Large intestine (tissue), 3 donors: ENCODE data around the gene MGLL. TPM values are rescaled to one million over a fixed set of nuclear protein-coding genes. Genes with fewer than 3 reads are reported as not detected.
"Not testable (repeated sequence)": the region's sequence is repeated elsewhere in the genome, so short reads cannot be mapped to it uniquely, and the experiment has no call there.

Experiments
- DNase-seq, 2 donors: peaks; one replicate each; pipeline versions ENCODE4 v3.0.0 to v3.0.0-alpha.2; 2013
- H3K27ac ChIP-seq: one replicate; pipeline ENCODE4 v1.5.1; 2013; ENCODE audit warnings: low read length
- H3K27me3 ChIP-seq: 2 replicates; pipeline ENCODE4 v1.6.1; 2013; ENCODE audit warnings: low read length; ENCODE audit not compliant: control insufficient read depth, insufficient read depth
- H3K36me3 ChIP-seq: 2 replicates; pipeline ENCODE4 v1.6.1; 2013; ENCODE audit warnings: low read length; ENCODE audit not compliant: control insufficient read depth, insufficient read depth
- H3K4me1 ChIP-seq: one replicate; pipeline ENCODE4 v1.6.1; 2013; ENCODE audit warnings: low read length; ENCODE audit not compliant: control insufficient read depth, insufficient read depth
- H3K4me3 ChIP-seq: one replicate; pipeline ENCODE4 v1.5.1; 2013; ENCODE audit warnings: low read length
- H3K9me3 ChIP-seq: one replicate; pipeline ENCODE4 v1.6.1; 2013; ENCODE audit warnings: mild to moderate bottlenecking, low read depth, low read length, moderate library complexity; ENCODE audit not compliant: control insufficient read depth
- WGBS: methylation state at CpG from one replicate; pipeline ENCODE4 v1.1.5; 2013; ENCODE audit warnings: low lambda C conversion rate; ENCODE audit not compliant: insufficient coverage; 5-methylcytosine and 5-hydroxymethylcytosine counted together
- polyA plus RNA-seq: library from polyadenylated mRNA; unstranded; fragments of 120-200 nt; gene quantifications from one replicate; pipeline ENCODE4 v1.2.1, GENCODE V29; 2013

Gene MGLL
- polyA plus RNA-seq, 1 donor: 22.8 TPM

DNA sequence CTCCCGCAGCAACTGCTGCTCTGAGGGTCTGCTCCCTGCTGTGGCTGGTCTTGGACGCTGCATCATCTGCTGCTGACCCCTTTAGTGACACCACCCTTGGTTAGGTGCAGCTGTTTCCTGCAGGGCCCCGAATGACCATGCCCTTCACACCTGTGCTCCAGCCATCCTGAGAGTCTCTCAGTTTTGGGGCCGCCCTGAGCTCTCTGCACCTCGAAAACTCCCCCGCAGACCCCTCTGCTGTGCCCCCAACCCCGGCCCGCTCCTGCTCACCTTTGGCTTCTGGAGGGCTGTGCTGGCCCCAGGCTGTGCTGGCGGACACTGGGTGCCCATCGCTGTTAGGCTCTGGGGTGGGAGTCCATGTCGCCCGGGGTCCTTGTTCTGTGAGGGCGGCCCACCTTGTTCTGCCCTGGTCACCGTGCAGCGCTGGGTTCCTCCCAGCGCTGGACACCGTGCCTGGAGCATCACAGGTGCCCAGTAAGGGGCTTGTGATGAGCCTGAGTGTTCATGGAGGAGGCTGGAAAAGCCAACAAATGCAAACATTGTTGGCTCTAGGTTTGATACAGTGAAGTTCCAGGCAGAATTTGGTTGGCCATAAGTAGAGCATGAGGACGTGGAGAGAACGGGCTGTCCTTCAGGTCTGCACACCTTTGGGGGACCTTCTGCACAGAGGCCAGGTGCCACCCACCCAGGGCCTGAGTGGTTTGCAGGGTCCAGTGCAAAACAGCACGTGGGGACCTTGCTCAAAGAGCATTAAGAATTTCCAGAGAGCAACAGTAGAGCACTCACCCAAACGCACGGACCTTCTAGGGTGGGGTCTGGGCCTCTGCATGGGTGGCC lies 137.2 kb downstream of the MGLL start:
- H3K9me3 ChIP-seq: no peaks in the 10 kb centered on the region
- DNase-seq: no peak
- no peaks in the 10 kb centered on the region for H3K4me1 ChIP-seq
- WGBS: no CpG with 5 or more reads among the region's 22 CpGs
- no peaks in the 10 kb centered on the region for H3K27me3 ChIP-seq
- H3K4me3 ChIP-seq: no peak overlapping the region
- H3K36me3 ChIP-seq: peaks cover under 1% of the 10 kb centered on the region
- no peak overlapping the region for H3K27ac ChIP-seq

DNA sequence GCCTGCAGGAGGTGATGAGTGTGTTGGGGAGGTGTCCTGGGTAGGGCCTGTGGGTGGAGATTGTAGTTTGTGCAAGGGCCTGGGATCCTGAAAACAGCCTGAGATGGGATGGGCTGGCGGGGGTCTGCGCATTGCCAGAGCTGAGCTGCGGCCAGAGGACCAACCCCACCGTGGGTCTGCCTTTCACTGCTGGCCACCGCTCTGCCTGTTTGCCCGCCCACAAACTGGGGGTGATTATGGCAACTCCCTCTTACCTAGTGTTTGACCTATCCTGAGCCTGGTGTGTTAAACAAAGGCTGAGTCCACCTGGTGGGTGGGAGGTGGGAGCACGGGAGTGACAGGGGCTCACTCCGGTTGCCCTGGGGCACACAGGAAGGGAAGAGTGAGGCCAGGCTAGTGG lies 139.8 kb downstream of the MGLL start:
- Histone ChIP-seq H3K4me1 (no peaks in the 10 kb centered on the region), H3K9me3 (no peaks in the 10 kb centered on the region), H3K4me3 (no peak overlapping the region), H3K27me3 (no peaks in the 10 kb centered on the region), H3K36me3 (peaks cover 5% of the 10 kb centered on the region), H3K27ac (no peak overlapping the region)
- no CpG with 5 or more reads among the region's 8 CpGs for WGBS
- DNase-seq: no peak

DNA sequence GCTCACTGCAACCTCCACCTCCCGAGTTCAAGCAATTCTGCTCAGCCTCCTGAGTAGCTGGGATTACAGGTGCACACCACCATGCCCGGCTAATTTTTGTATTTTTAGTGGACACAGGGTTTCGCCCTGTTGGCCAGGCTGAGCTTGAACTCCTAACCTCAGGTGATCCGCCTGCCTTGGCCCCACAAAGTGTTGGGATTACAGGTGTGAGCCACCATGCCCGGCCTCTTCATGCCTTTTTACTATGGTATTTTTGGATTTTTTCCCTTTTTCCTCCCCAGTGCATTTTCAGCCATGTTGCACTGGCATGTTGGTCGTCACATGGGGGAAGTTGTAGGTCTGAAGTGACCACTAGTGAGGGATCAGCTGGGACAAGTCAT lies 140.2 kb downstream of the MGLL start:
- not testable (repeated sequence) for H3K4me1 ChIP-seq, H3K4me3 ChIP-seq, DNase-seq, H3K9me3 ChIP-seq, H3K27ac ChIP-seq, H3K36me3 ChIP-seq, H3K27me3 ChIP-seq
- no CpG with 5 or more reads among the region's 6 CpGs for WGBS

DNA sequence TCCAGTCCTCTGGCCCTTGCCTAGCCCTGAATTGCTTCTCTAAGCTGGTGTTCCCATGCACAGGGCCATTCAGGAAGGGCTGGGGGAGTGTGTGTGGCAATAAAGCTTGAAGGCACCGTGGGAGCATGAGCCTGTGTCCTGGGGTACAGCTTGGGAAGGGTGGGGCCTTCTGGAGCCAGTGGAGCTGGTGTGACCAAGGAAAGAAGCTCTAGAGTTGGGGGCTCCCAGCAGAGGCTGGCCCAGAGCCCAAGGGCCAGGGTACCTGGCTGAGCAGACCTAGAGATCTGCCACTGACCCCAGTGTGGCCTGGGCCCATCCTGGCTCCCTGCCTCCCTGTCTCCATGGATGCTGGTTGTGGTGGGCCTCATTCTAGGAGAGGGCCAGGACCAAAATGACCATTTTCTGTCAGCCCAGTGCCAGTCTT lies 141.5 kb downstream of the MGLL start:
- H3K27ac ChIP-seq: no peak overlapping the region
- WGBS: no CpG with 5 or more reads among the region's 1 CpG

DNA sequence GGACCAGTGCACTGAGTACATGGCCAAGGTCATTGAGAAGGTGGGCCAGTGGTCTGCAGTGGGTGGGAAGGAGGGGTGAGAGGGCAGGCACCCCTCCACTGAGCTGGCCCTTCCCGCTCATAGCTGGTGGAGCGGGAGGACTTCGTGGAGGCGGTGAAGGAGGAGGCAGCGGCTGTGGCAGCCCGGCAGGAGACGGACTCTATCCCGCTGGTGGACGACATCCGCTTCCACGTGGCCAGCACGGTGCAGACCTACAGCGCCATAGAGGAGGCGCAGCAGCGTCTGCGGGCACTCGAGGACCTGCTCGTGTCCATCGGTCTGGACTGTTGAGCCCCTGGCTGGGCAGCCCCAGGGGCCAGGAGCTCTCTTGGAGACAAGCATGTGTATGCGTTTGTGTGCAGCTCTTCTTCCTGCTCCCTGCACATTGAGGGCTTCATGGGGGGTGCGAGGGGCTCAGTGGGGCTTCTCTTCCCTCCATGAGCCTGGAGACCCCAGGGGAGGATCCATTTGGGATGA lies 142.1 kb downstream of the MGLL start:
- H3K4me3 ChIP-seq: no peak overlapping the region
- no peaks in the 10 kb centered on the region for H3K9me3 ChIP-seq
- peaks cover 3% of the 10 kb centered on the region for H3K4me1 ChIP-seq
- H3K36me3 ChIP-seq: peaks cover 11% of the 10 kb centered on the region
- no CpG with 5 or more reads among the region's 21 CpGs for WGBS
- no peak for DNase-seq
- H3K27ac ChIP-seq: no peak overlapping the region
- no peaks in the 10 kb centered on the region for H3K27me3 ChIP-seq

More for the DNA sequence above, 141.5 kb downstream of the MGLL start:
- H3K4me3 ChIP-seq: no peak overlapping the region
- no peaks in the 10 kb centered on the region for H3K27me3 ChIP-seq
- peaks cover 11% of the 10 kb centered on the region for H3K36me3 ChIP-seq
- H3K4me1 ChIP-seq: peaks cover 3% of the 10 kb centered on the region
- no peaks in the 10 kb centered on the region for H3K9me3 ChIP-seq
- DNase-seq: no peak

DNA sequence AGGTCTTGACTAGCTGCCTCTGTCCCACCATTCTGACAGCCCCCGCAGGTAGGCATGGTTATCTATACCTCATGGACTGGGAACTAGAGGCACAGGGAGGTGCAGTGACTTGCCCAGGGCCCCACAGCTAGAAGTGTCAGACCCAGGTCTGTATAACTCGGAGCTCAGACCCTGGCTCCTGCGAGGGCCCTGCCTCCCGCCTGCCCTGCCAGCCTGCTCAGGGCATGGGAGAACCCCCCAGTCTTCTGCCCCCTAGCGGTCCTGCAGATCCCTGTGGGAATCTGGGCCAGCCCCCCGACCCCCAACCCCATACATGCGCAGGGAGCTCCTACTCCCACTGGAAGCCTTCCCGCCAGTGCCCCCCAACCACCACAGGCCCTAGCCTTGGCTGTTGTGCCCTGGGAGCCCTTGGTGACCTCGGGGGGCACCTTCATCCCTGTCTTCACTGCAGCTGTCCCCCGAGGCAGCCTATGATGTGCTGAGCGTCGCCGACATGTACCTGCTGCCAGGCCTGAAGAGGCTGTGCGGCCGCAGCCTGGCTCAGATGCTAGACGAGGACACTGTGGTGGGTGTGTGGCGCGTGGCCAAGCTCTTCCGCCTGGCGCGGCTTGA lies 142.7 kb downstream of the MGLL start:
- no peak overlapping the region for H3K27ac ChIP-seq
- no peak for DNase-seq
- H3K36me3 ChIP-seq: peaks cover 11% of the 10 kb centered on the region
- WGBS: no CpG with 5 or more reads among the region's 21 CpGs
- H3K4me1 ChIP-seq: peaks cover 3% of the 10 kb centered on the region
- H3K9me3 ChIP-seq: no peaks in the 10 kb centered on the region
- no peaks in the 10 kb centered on the region for H3K27me3 ChIP-seq
- no peak overlapping the region for H3K4me3 ChIP-seq

DNA sequence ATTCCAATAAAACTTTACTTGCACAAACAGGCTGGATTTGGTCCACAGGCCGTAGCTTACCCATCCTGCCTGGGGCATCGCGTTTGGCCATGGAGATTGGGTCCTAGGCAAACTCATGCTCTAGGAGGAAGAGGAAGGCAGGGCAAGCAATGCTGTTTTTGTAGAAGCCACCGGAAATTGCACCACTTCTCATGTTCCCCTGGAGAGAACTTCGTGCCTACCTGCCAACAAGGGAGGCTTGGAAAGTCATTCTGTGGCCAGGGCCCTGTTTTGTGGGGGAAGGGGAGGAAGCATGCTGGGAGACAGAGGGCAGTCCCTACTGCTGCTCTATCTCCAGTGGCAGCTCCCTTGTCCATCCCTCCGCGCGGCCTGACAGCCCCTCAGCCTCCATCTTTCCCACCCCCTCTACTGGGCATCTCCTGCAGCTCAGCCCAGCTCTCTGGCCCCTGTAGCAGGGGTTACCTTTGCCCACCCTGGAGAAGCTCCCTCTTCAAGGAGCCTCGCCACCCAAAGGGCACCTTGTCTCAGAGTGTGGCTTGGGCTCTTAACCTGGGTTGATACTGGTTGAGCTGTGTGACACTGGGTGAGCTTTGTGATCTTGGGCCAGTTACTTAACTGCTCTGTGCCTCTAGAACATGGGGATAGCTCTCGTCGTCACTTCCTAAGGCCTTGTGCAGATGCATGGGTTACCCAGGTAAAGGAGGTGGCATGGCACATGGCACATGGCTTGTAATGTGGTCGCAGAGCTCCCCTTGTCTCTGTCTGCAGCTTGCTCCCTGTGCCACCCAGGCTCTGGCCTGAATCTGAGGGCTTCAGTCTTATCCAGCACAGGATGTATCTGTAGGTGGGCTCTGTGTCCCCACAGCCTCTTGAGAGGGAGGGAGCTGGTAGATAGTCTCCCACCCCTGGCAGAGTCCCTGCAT lies 143.4 kb downstream of the MGLL start:
- Histone ChIP-seq H3K4me3 (no peak overlapping the region), H3K36me3 (peaks cover 11% of the 10 kb centered on the region), H3K4me1 (peaks cover 7% of the 10 kb centered on the region), H3K9me3 (no peaks in the 10 kb centered on the region), H3K27me3 (no peaks in the 10 kb centered on the region), H3K27ac (no peak overlapping the region)
- WGBS: no CpG with 5 or more reads among the region's 12 CpGs
- no peak for DNase-seq

DNA sequence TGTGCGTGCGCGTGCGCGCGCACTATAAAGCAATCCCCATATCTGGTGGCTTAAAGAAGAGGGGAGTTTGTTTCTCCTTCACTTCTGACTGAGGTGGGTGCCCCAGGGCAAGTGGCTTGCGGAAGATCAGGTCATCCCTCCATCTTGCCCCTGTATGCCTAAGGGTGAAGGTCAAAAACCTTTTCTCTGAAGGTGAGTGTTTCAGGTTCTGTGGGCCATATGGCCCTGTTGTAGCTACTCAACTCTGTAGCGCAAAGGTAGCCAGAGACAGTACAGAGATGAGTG lies 144.1 kb downstream of the MGLL start:
- Histone ChIP-seq H3K36me3 (peaks cover 11% of the 10 kb centered on the region), H3K27me3 (no peaks in the 10 kb centered on the region), H3K4me3 (no peak overlapping the region), H3K9me3 (no peaks in the 10 kb centered on the region), H3K4me1 (peaks cover 10% of the 10 kb centered on the region), H3K27ac (no peak overlapping the region)
- no peak for DNase-seq
- no CpG with 5 or more reads among the region's 8 CpGs for WGBS

DNA sequence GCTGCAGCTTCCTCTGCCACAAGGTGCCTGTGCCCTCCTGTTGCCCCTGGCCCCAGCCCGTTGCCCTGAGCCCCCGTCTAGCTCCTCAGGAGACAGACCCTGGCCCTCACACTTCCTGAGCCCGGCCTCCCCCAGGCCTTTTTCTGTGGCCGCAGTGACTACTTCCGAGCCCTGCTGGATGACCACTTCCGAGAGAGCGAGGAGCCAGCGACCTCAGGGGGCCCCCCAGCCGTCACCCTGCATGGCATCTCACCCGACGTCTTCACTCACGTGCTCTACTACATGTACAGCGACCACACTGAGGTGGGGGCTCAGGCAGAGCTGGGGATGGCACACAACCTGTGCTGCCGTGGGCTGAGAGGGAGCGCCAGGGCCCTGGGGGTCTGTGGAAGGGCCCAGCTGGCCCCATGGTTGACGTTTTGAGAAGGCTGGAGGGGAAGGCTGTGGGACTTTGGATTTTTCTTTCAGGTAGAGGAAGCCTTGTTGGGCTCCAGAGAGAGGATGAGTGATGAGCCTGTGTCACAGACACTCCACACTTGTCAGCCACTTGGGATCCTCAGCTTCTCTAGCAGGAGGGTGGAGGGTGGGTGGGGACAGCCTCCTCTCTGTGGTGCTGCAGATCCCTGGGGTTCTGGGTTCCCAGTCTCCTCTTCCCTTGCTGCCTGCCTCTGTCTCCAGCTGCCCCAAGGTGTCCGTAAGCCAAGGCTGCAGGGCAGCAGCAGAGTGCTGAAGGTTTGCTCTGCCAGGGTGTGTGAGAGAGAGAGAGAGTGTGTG lies 144.6 kb downstream of the MGLL start:
- no peak overlapping the region for H3K27ac ChIP-seq
- DNase-seq: no peak
- no peaks in the 10 kb centered on the region for H3K27me3 ChIP-seq
- no peak overlapping the region for H3K4me3 ChIP-seq
- no peaks in the 10 kb centered on the region for H3K9me3 ChIP-seq
- no CpG with 5 or more reads among the region's 17 CpGs for WGBS
- peaks cover 10% of the 10 kb centered on the region for H3K4me1 ChIP-seq
- H3K36me3 ChIP-seq: peaks cover 11% of the 10 kb centered on the region

DNA sequence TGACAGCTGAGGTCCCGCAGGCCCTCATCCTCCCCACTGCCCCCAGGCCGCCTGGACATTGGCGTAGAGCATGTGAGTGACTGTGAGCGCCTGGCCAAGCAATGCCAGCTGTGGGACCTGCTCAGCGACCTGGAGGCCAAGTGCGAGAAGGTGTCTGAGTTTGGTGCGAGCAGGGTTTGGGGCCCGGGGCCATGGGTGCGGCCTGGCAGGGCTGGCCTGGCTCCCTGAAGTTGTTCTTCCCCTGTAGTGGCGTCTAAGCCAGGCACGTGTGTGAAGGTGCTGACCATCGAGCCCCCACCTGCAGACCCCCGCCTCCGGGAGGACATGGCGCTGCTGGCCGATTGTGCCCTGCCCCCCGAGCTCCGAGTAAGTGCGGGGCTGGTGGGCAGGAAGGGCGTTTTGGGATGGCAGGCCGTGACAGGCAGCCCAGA lies 145.4 kb downstream of the MGLL start:
- no peak for DNase-seq
- H3K36me3 ChIP-seq: peaks cover 11% of the 10 kb centered on the region
- WGBS: no CpG with 5 or more reads among the region's 21 CpGs

More for the DNA sequence above, 145.4 kb downstream of the MGLL start:
- no peak overlapping the region for H3K4me3 ChIP-seq
- H3K27ac ChIP-seq: no peak overlapping the region
- peaks cover 13% of the 10 kb centered on the region for H3K4me1 ChIP-seq
- H3K9me3 ChIP-seq: no peaks in the 10 kb centered on the region
- no peaks in the 10 kb centered on the region for H3K27me3 ChIP-seq
